ENCODE measurements around the gene ZNF700.
A peak's percentile ranks its signal among the peaks of the same experiment; 100 is the strongest.
"Not testable (repeated sequence)": the region's sequence is repeated elsewhere in the genome, so short reads cannot be mapped to it uniquely, and the experiment has no call there.

ZNF700 gene

GRCh38 chr19:11924886-11925650, at the start of gene ZNF700:
Gene ZNF700 (plus strand): TSS chr19:11925107. CDS start chr19:11925211, 104 bp downstream.
- DNase-seq, result peak; percentile 95

- peak; percentile 47 for DNase-seq
Measured at GRCh38 chr19:11879687-11880266, 45.1 kb upstream of the ZNF700 start.

GRCh38 chr19:11880598-11880997, 44.3 kb upstream of the ZNF700 start:
- no peak for DNase-seq

GRCh38 chr19:11881151-11881800, 43.6 kb upstream of the ZNF700 start:
- peak; percentile 76 for DNase-seq

- DNase-seq, result no peak
Measured at GRCh38 chr19:11882606-11883005, 42.3 kb upstream of the ZNF700 start.

- DNase-seq, result no peak
Measured at GRCh38 chr19:11887234-11887610, 37.7 kb upstream of the ZNF700 start.

- DNase-seq, result peak; percentile 64
Measured at GRCh38 chr19:11887611-11888531, 37.0 kb upstream of the ZNF700 start, which contains the start of gene ZNF69. Gene ZNF69 (plus strand): TSS chr19:11887782. CDS start chr19:11887924, 142 bp downstream.

GRCh38 chr19:11889901-11890300, 35.0 kb upstream of the ZNF700 start:
- DNase-seq, result not testable (repeated sequence)

GRCh38 chr19:11890634-11891033, 34.3 kb upstream of the ZNF700 start:
- no peak for DNase-seq

GRCh38 chr19:11894851-11895250, 30.1 kb upstream of the ZNF700 start:
- DNase-seq, result no peak

GRCh38 chr19:11902228-11902627, 22.7 kb upstream of the ZNF700 start:
- no peak for DNase-seq

GRCh38 chr19:11905928-11906327, 19.0 kb upstream of the ZNF700 start:
- DNase-seq, result no peak

GRCh38 chr19:11911937-11912336, 13.0 kb upstream of the ZNF700 start:
- not testable (repeated sequence) for DNase-seq

- not testable (repeated sequence) for DNase-seq
Measured at GRCh38 chr19:11914417-11915051, 10.4 kb upstream of the ZNF700 start.

GRCh38 chr19:11921852-11922495, 2.9 kb upstream of the ZNF700 start:
- DNase-seq, result no peak

- not testable (repeated sequence) for DNase-seq
Measured at GRCh38 chr19:11925651-11926187, 812 bp downstream of the ZNF700 start.

GRCh38 chr19:11927227-11927626, 2.3 kb downstream of the ZNF700 start:
- no peak for DNase-seq

GRCh38 chr19:11931051-11931450, 6.1 kb downstream of the ZNF700 start:
- no peak for DNase-seq

GRCh38 chr19:11931513-11931912, 6.6 kb downstream of the ZNF700 start:
- DNase-seq, result no peak

GRCh38 chr19:11935829-11936228, 10.9 kb downstream of the ZNF700 start:
- DNase-seq, result not testable (repeated sequence)

GRCh38 chr19:11938383-11938782, 13.5 kb downstream of the ZNF700 start:
- DNase-seq, result not testable (repeated sequence)
